Lung microvascular endothelial cell (primary cell): Measurements from ENCODE around the gene CEP20. TPM values are rescaled to one million over a fixed set of nuclear protein-coding genes. Genes with fewer than 3 reads are reported as not detected.
"Not testable (repeated sequence)": the region's sequence is repeated elsewhere in the genome, so short reads cannot be mapped to it uniquely, and the experiment has no call there.

Experiments used
- DNase-seq, 2 donors: peaks; one replicate each; pipeline versions ENCODE4 v3.0.0 to v3.0.0-alpha.2; 2010; ENCODE audit warnings: low read depth in 2 of 2
- total RNA-seq: library from RNA; depleted of rRNA; stranded (reverse); fragments of >200 nt; gene quantifications from 2 replicates; pipeline ENCODE4 v1.2.1, GENCODE V29; 2014

The CEP20 gene
- total RNA-seq, 1 donor from 2014 or later = 18.1 TPM

GRCh38 chr16:15858921-15859668, 29.3 kb downstream of the CEP20 start:
- DNase-seq = no peak

GRCh38 chr16:15857724-15858560, 30.5 kb downstream of the CEP20 start:
- DNase-seq = peak; percentile 30 to 45

GRCh38 chr16:15856901-15857698, 31.3 kb downstream of the CEP20 start, which contains the start of gene MYH11:
Gene MYH11, minus strand, starts transcription at chr16:15857028. Its CDS starts 18,776 bp downstream, at chr16:15838252.
- peak in 1 of 2 donors; percentile 10 for DNase-seq

- no peak for DNase-seq
These were observed 32.2 kb downstream of the CEP20 start for GRCh38 chr16:15856182-15856581.

- DNase-seq = no peak
These were observed 32.7 kb downstream of the CEP20 start for GRCh38 chr16:15855704-15856003.

- DNase-seq = no peak
These were observed 33.3 kb downstream of the CEP20 start for GRCh38 chr16:15854906-15855703.

- no peak for DNase-seq
These were observed 34.3 kb downstream of the CEP20 start for GRCh38 chr16:15854061-15854460.

GRCh38 chr16:15853021-15853420, 35.4 kb downstream of the CEP20 start:
- DNase-seq = no peak

- DNase-seq = not testable (repeated sequence)
These were observed 37.8 kb downstream of the CEP20 start for GRCh38 chr16:15850555-15850954.

- no peak for DNase-seq
These were observed 39.0 kb downstream of the CEP20 start for GRCh38 chr16:15849209-15849981.

GRCh38 chr16:15847611-15848175, 40.7 kb downstream of the CEP20 start:
- DNase-seq = no peak

GRCh38 chr16:15846510-15846909, 41.9 kb downstream of the CEP20 start:
- DNase-seq = no peak

- DNase-seq = no peak
These were observed 44.6 kb downstream of the CEP20 start for GRCh38 chr16:15843635-15844279.

GRCh38 chr16:15839204-15839603, 49.2 kb downstream of the CEP20 start:
- DNase-seq = not testable (repeated sequence)

GRCh38 chr16:15837761-15838160, 50.6 kb downstream of the CEP20 start:
- no peak for DNase-seq

GRCh38 chr16:15836965-15837611, 51.3 kb downstream of the CEP20 start:
- DNase-seq = no peak

- no peak for DNase-seq
These were observed 52.3 kb downstream of the CEP20 start for GRCh38 chr16:15836074-15836473.

GRCh38 chr16:15835136-15835878, 53.1 kb downstream of the CEP20 start:
- DNase-seq = no peak
